Measurements from ENCODE around the gene PDXK. TPM values are rescaled to one million over a fixed set of nuclear protein-coding genes. Genes with fewer than 3 reads are reported as not detected.

The PDXK gene
- total and polyA plus RNA-seq, 7 experiments from 2014 or later: 27.8 to 103 (median 74.2) TPM

GRCh38 chr21:43717166-43717853, 1.6 kb upstream of the PDXK start:
- Histone ChIP-seq H3K4me3 (ENCODE audit: low read length) (no peak overlapping the region), H3K27me3 (ENCODE audit: control insufficient read depth in 2 of 2, insufficient read depth in 2 of 2, low read length in 2 of 2) (no peaks in the 10 kb centered on the region), H3K27ac (ENCODE audit: low read depth, low read length) (no peak overlapping the region), H3K4me1 (ENCODE audit: control insufficient read depth in 2 of 2, insufficient read depth in 2 of 2, low read length in 2 of 2) (peaks cover 12 to 19% of the 10 kb centered on the region in 2 donors), H3K9me3 (ENCODE audit: control insufficient read depth in 2 of 3, low read length in 3 of 3) (no peaks in the 10 kb centered on the region), H3K36me3 (ENCODE audit: control insufficient read depth in 2 of 3, insufficient read depth in 3 of 3, low read length in 3 of 3) (no peaks in the 10 kb centered on the region)
- CTCF ChIA-PET: no interaction called here
- peak overlapping the region in 7 of 9 donors; percentile 12 to 77 (median 56) for H3K27ac Mint-ChIP-seq
- DNase-seq (no peak), ATAC-seq (no peak)
- no peaks in the 10 kb centered on the region for H3K9me3 Mint-ChIP-seq
- POLR2A ChIA-PET: no interaction called here
- intact Hi-C loops (cut with micrococcal nuclease): loop anchor here (5.0 to 10.0 kb wide), 2 partner anchors 53 to 825 kb away; partner anchors contain the start of gene NDUFV3 (in 1 of the 2)
- peak overlapping the region; percentile 45 to 93 (median 78) for H3K4me3 Mint-ChIP-seq
- H3K27me3 Mint-ChIP-seq: peaks cover 0 to 27% (median 0%) of the 10 kb centered on the region in 5 donors
- H3K36me3 Mint-ChIP-seq: no peaks in the 10 kb centered on the region
- peaks cover 12 to 27% (median 24%) of the 10 kb centered on the region in 7 donors for H3K4me1 Mint-ChIP-seq

GRCh38 chr21:43717967-43718871, 710 bp upstream of the PDXK start:
- H3K4me1 ChIP-seq (ENCODE audit: control insufficient read depth in 2 of 2, insufficient read depth in 2 of 2, low read length in 2 of 2): peaks cover 12 to 19% of the 10 kb centered on the region in 2 donors
- peak overlapping the region; percentile 86 for H3K27ac ChIP-seq (ENCODE audit: low read depth, low read length)
- H3K4me3 ChIP-seq (ENCODE audit: low read length): peak overlapping the region; percentile 90
- Mint-ChIP-seq H3K27ac (peak overlapping the region; percentile 38 to 86 (median 72)), H3K9me3 (no peaks in the 10 kb centered on the region), H3K4me1 (peaks cover 20 to 31% (median 26%) of the 10 kb centered on the region in 7 donors), H3K36me3 (no peaks in the 10 kb centered on the region), H3K27me3 (peaks cover 0 to 22% (median 0%) of the 10 kb centered on the region in 5 donors), H3K4me3 (peak overlapping the region; percentile 77 to 93 (median 84))
- no peaks in the 10 kb centered on the region for H3K36me3 ChIP-seq (ENCODE audit: control insufficient read depth in 2 of 3, insufficient read depth in 3 of 3, low read length in 3 of 3)
- intact Hi-C loops (cut with micrococcal nuclease): loop anchor here (5.0 to 10.0 kb wide), 2 partner anchors 53 to 826 kb away; partner anchors contain the start of gene NDUFV3 (in 1 of the 2)
- ATAC-seq (no peak), DNase-seq (peak in 1 of 9 donors; percentile 37)
- H3K27me3 ChIP-seq (ENCODE audit: control insufficient read depth in 2 of 2, insufficient read depth in 2 of 2, low read length in 2 of 2): no peaks in the 10 kb centered on the region
- ChIA-PET CTCF (no interaction called here), POLR2A (no interaction called here)
- H3K9me3 ChIP-seq (ENCODE audit: control insufficient read depth in 2 of 3, low read length in 3 of 3): no peaks in the 10 kb centered on the region

- intact Hi-C loops (cut with micrococcal nuclease): loop anchor here (1.0 to 10.0 kb wide), 5 partner anchors 8 to 828 kb away; partner anchors contain the start of genes NDUFV3 (in 1 of the 2) and RRP1 (in 1 of the 2)
- Histone ChIP-seq H3K36me3 (ENCODE audit: control insufficient read depth in 2 of 3, insufficient read depth in 3 of 3, low read length in 3 of 3) (peaks cover 0 to 5% (median 0%) of the 10 kb centered on the region in 3 experiments), H3K4me1 (ENCODE audit: control insufficient read depth in 2 of 2, insufficient read depth in 2 of 2, low read length in 2 of 2) (peaks cover 12 to 19% of the 10 kb centered on the region in 2 donors), H3K27ac (ENCODE audit: low read depth, low read length) (peak overlapping the region; percentile 86), H3K9me3 (ENCODE audit: control insufficient read depth in 2 of 3, low read length in 3 of 3) (no peaks in the 10 kb centered on the region), H3K27me3 (ENCODE audit: control insufficient read depth in 2 of 2, insufficient read depth in 2 of 2, low read length in 2 of 2) (no peaks in the 10 kb centered on the region), H3K4me3 (ENCODE audit: low read length) (peak overlapping the region; percentile 90)
- DNase-seq: peak in 1 of 9 donors; percentile 34
- Mint-ChIP-seq H3K4me1 (peaks cover 20 to 35% (median 28%) of the 10 kb centered on the region in 7 donors), H3K4me3 (peak overlapping the region; percentile 77 to 93 (median 86)), H3K9me3 (no peaks in the 10 kb centered on the region), H3K27me3 (peaks cover 0 to 19% (median 0%) of the 10 kb centered on the region in 5 donors), H3K36me3 (no peaks in the 10 kb centered on the region), H3K27ac (peak overlapping the region in 7 of 9 donors; percentile 55 to 81 (median 67))
- POLR2A ChIA-PET: interaction anchor here (1.0 to 1.6 kb wide), 4 partner anchors 7 to 746 kb away, joined by 3 to 10 read pairs (median 4); partner anchors contain the start of gene PKNOX1
- peak; percentile 20 for ATAC-seq
- CTCF ChIA-PET: no interaction called here
Observed at GRCh38 chr21:43719748-43720538, 1.0 kb downstream of the PDXK start.

GRCh38 chr21:43720539-43721166, 1.7 kb downstream of the PDXK start:
- H3K4me1 Mint-ChIP-seq: peaks cover 21 to 37% (median 35%) of the 10 kb centered on the region in 7 donors
- H3K4me1 ChIP-seq (ENCODE audit: control insufficient read depth in 2 of 2, insufficient read depth in 2 of 2, low read length in 2 of 2): peaks cover 12 to 20% of the 10 kb centered on the region in 2 donors
- peaks cover 0 to under 1% (median 0%) of the 10 kb centered on the region in 5 donors for H3K36me3 Mint-ChIP-seq
- H3K36me3 ChIP-seq (ENCODE audit: control insufficient read depth in 2 of 3, insufficient read depth in 3 of 3, low read length in 3 of 3): peaks cover 0 to 5% (median 0%) of the 10 kb centered on the region in 3 experiments
- H3K27ac Mint-ChIP-seq: peak overlapping the region in 7 of 9 donors; percentile 22 to 81 (median 65)
- peaks cover 0 to 16% (median 0%) of the 10 kb centered on the region in 5 donors for H3K27me3 Mint-ChIP-seq
- peak overlapping the region; percentile 90 for H3K4me3 ChIP-seq (ENCODE audit: low read length)
- no peaks in the 10 kb centered on the region for H3K9me3 ChIP-seq (ENCODE audit: control insufficient read depth in 2 of 3, low read length in 3 of 3)
- DNase-seq (no peak), ATAC-seq (no peak)
- H3K27ac ChIP-seq (ENCODE audit: low read depth, low read length): peak overlapping the region; percentile 86
- CTCF ChIA-PET: no interaction called here
- POLR2A ChIA-PET: interaction anchor here (1.0 to 1.6 kb wide), 3 partner anchors 8 to 746 kb away, joined by 3 to 10 read pairs (median 4); partner anchors contain the start of gene PKNOX1
- H3K27me3 ChIP-seq (ENCODE audit: control insufficient read depth in 2 of 2, insufficient read depth in 2 of 2, low read length in 2 of 2): no peaks in the 10 kb centered on the region
- H3K4me3 Mint-ChIP-seq: peak overlapping the region; percentile 77 to 93 (median 86)
- intact Hi-C loops (cut with micrococcal nuclease): no loop called here
- H3K9me3 Mint-ChIP-seq: no peaks in the 10 kb centered on the region

GRCh38 chr21:43721206-43721605, 2.3 kb downstream of the PDXK start:
- no peak for DNase-seq
- peak overlapping the region in 4 of 9 donors; percentile 44 to 76 (median 56) for H3K27ac Mint-ChIP-seq
- H3K27me3 Mint-ChIP-seq: peaks cover 0 to 16% (median 0%) of the 10 kb centered on the region in 5 donors
- no peaks in the 10 kb centered on the region for H3K9me3 Mint-ChIP-seq
- POLR2A ChIA-PET: interaction anchor here (0.6 kb wide), 1 partner anchor 9 kb away, joined by 5 read pairs; no protein-coding TSS in a partner anchor
- intact Hi-C loops (cut with micrococcal nuclease): no loop called here
- Histone ChIP-seq H3K27ac (ENCODE audit: low read depth, low read length) (no peak overlapping the region), H3K4me1 (ENCODE audit: control insufficient read depth in 2 of 2, insufficient read depth in 2 of 2, low read length in 2 of 2) (peaks cover 12 to 25% of the 10 kb centered on the region in 2 donors), H3K9me3 (ENCODE audit: control insufficient read depth in 2 of 3, low read length in 3 of 3) (no peaks in the 10 kb centered on the region), H3K4me3 (ENCODE audit: low read length) (no peak overlapping the region), H3K36me3 (ENCODE audit: control insufficient read depth in 2 of 3, insufficient read depth in 3 of 3, low read length in 3 of 3) (peaks cover 0 to 5% (median 0%) of the 10 kb centered on the region in 3 experiments), H3K27me3 (ENCODE audit: control insufficient read depth in 2 of 2, insufficient read depth in 2 of 2, low read length in 2 of 2) (no peaks in the 10 kb centered on the region)
- no peak for ATAC-seq
- peaks cover 25 to 42% (median 39%) of the 10 kb centered on the region in 7 donors for H3K4me1 Mint-ChIP-seq
- H3K4me3 Mint-ChIP-seq: peak overlapping the region; percentile 77 to 93 (median 86)
- peaks cover 0 to 4% (median 0%) of the 10 kb centered on the region in 5 donors for H3K36me3 Mint-ChIP-seq
- CTCF ChIA-PET: interaction anchor here (0.7 kb wide), 1 partner anchor 15 kb away, joined by 3 read pairs; no protein-coding TSS in a partner anchor

Data from naive thymus-derived CD4-positive, alpha-beta T cell (primary cell).